GM12878 (cell line): ENCODE results near the gene RAI14. TPM values are rescaled to one million over a fixed set of nuclear protein-coding genes. Genes with fewer than 3 reads are reported as not detected.

ENCODE experiments used
- ATAC-seq: fragments of 200-7000 bp; cut with Tn5 transposase; 3 replicates; pipeline ENCODE4 v1.9.1; 2020; ENCODE audit warnings: mild to moderate bottlenecking, moderate library complexity
- BruUV-seq: library from RNA; stranded (reverse); fragments of 400-500 nt; replicated peaks from 2 replicates; lab custom pipeline; 2021; lab: Mats Ljungman, UMichigan
- CTCF ChIA-PET: fragments of 300-600 bp; sonication (Branson Sonifier 250); formaldehyde crosslinking; extraction: SDS; loops from one replicate; lab custom pipeline; 2021; ENCODE audit warnings: inconsistent platforms; lab: Yijun Ruan, JAX
- POLR2A ChIA-PET: fragments of 350-600 bp; formaldehyde crosslinking; extraction: SDS; loops from one replicate; lab custom pipeline; 2021; ENCODE audit warnings: inconsistent platforms; lab: Charles Lee
- RAD21 ChIA-PET: fragments of 300-600 bp; sonication (Branson Sonifier 250); formaldehyde crosslinking; loops from one replicate; lab custom pipeline; 2023; ENCODE audit warnings: antibody characterized with exemption; ENCODE audit not compliant: unreplicated experiment; lab: Charles Lee
- SMC1A ChIA-PET: fragments of 300-600 bp; sonication (Branson Sonifier 250); formaldehyde crosslinking; loops from one replicate; lab custom pipeline; 2023; ENCODE audit not compliant: unreplicated experiment, uncharacterized antibody; lab: Charles Lee
- DNase-seq: peaks from one replicate; pipeline ENCODE4 v3.0.0-alpha.2; 2011; ENCODE audit warnings: low read depth, low spot score
- FAIRE-seq: peaks from 3 replicates; lab custom pipeline; 2011; peaks lifted over from hg19 to GRCh38; lab: Jason Lieb, UNC
- H2AFZ ChIP-seq: 2 replicates; pipeline ENCODE4 v1.6.0; 2011; ENCODE audit warnings: low read depth, low read length, control low read depth; ENCODE audit not compliant: control insufficient read depth
- H3K27ac ChIP-seq: 2 replicates; pipeline ENCODE4 v1.5.1; 2011; ENCODE audit warnings: control low read depth; ENCODE audit not compliant: control insufficient read depth, insufficient read depth
- H3K27me3 ChIP-seq, 2 experiments: replicated peaks in 1 of 2; 2 replicates each; pipeline versions ENCODE4 v1.6.0 to v1.6.1; 2011; ENCODE audit warnings: low read length in 1 of 2; ENCODE audit not compliant: control insufficient read depth in 2 of 2, insufficient read depth in 2 of 2
- H3K36me3 ChIP-seq, 2 experiments: 2 replicates each; pipeline ENCODE4 v1.5.1; 2011; ENCODE audit warnings: low read length in 1 of 2; ENCODE audit not compliant: control insufficient read depth in 2 of 2, insufficient read depth in 2 of 2
- H3K4me1 ChIP-seq: 2 replicates; pipeline ENCODE4 v1.6.1; 2011; ENCODE audit warnings: mild to moderate bottlenecking, low read length, moderate library complexity, mixed read lengths; ENCODE audit not compliant: control insufficient read depth, insufficient read depth
- H3K4me2 ChIP-seq: 2 replicates; pipeline ENCODE4 v1.6.0; 2011; ENCODE audit warnings: control low read depth; ENCODE audit not compliant: control insufficient read depth, insufficient read depth
- H3K4me3 ChIP-seq: fragments of 200-600 bp; sonication (generic); 2 replicates; pipeline ENCODE4 v1.5.1; 2016
- H3K79me2 ChIP-seq: 2 replicates; pipeline ENCODE4 v1.6.0; 2011; ENCODE audit warnings: low read length; ENCODE audit not compliant: control insufficient read depth, insufficient read depth
- H3K9ac ChIP-seq: 2 replicates; pipeline ENCODE4 v1.8.0; 2011; ENCODE audit warnings: low read length, control low read depth, mixed read lengths; ENCODE audit not compliant: control insufficient read depth, insufficient read depth
- H3K9me3 ChIP-seq: replicated peaks from 3 replicates; pipeline ENCODE4 v1.5.1; 2011; ENCODE audit warnings: mild to moderate bottlenecking, low read length; ENCODE audit not compliant: control insufficient read depth, insufficient read depth
- H4K20me1 ChIP-seq: 2 replicates; pipeline ENCODE4 v1.6.0; 2011; ENCODE audit not compliant: control insufficient read depth, insufficient read depth
- HDAC2 ChIP-seq: fragments of 200-600 bp; sonication (generic); IDR thresholded peaks from 2 replicates; pipeline ENCODE4 v1.6.1; 2017
- HDAC6 ChIP-seq: fragments of 200-600 bp; sonication (generic); IDR thresholded peaks from one replicate; pipeline ENCODE4 v1.8.0; 2017; ENCODE audit warnings: antibody characterized with exemption; ENCODE audit not compliant: unreplicated experiment
- NRF1 ChIP-seq: conservative IDR thresholded peaks from 2 replicates; pipeline ENCODE4 v1.6.1; 2011; ENCODE audit warnings: mild to moderate bottlenecking, low read depth, low read length, improper control_type of control experiment
- WGBS: methylation state at CpG from one replicate; pipeline ENCODE4 v1.1.6; 2016; ENCODE audit warnings: low lambda C conversion rate; ENCODE audit not compliant: insufficient replicate concordance, insufficient coverage; ENCODE audit errors: missing lambda C conversion rate; 5-methylcytosine and 5-hydroxymethylcytosine counted together
- in situ Hi-C: fragments of 300-500 bp; cut with MboI; formaldehyde crosslinking; loops from 9 replicates; pipeline ENCODE4 v1.14.3; 2018; ENCODE audit warnings: mixed read lengths
- intact Hi-C: fragments of 100-400 bp; cut with micrococcal nuclease; formaldehyde crosslinking; loops from one replicate; pipeline ENCODE4 v1.14.2; 2022; ENCODE audit not compliant: unreplicated experiment
- polyA plus RNA-seq, 11 experiments: library from polyadenylated mRNA; depleted of rRNA in 4 of 11; unstranded in 6 of 11; stranded (reverse) in 5 of 11; fragments of >200 nt; fragmentation: Nextera tagmentation in 4 of 11; fragmentation: Illumina TruSeq in 1 of 11; extraction: Ambion mirVana in 4 of 11; extraction: Trizol in 1 of 11; gene quantifications; 1 replicate in 1 of 11; 2 replicates in 10 of 11; pipeline versions ENCODE4 v1.2.1 to v1.2.3, GENCODE V29; 2011 to 2016; ENCODE audit warnings: inconsistent platforms in 2 of 11, missing spikeins in 2 of 11, low read depth in 1 of 11
- total RNA-seq, 4 experiments: library from RNA; depleted of rRNA in 3 of 4; stranded (reverse); fragments of >200 nt in 3 of 4; fragmentation: Illumina TruSeq in 1 of 4; extraction: Trizol in 1 of 4; gene quantifications; 2 replicates each; pipeline versions ENCODE4 v1.2.1 to v1.2.3, GENCODE V29; 2013 to 2021
- TF ChIP-seq, protein P1 (sequence below): IDR thresholded peaks from 2 replicates; pipeline ENCODE4 v1.6.1; 2012; ENCODE audit warnings: improper control_type of control experiment, low read depth, low read length; ENCODE audit not compliant: insufficient replicate concordance
- TF ChIP-seq, protein P2 (sequence below): fragments of 450-650 bp; IDR thresholded peaks from 2 replicates; pipeline ENCODE4 v1.6.1; 2017; ENCODE audit warnings: borderline replicate concordance
- TF ChIP-seq, protein P3 (sequence below): fragments of 450-650 bp; IDR thresholded peaks from 2 replicates; pipeline ENCODE4 v1.6.1; 2017; ENCODE audit warnings: low read depth, mild to moderate bottlenecking, moderate library complexity

The RAI14 gene
- total and polyA plus RNA-seq, 10 of the 15 experiments (the other 5 are each of a cell fraction or from before 2014, with no cell fraction given): 0.18 to 4.6 (median 1.9) TPM

DNA sequence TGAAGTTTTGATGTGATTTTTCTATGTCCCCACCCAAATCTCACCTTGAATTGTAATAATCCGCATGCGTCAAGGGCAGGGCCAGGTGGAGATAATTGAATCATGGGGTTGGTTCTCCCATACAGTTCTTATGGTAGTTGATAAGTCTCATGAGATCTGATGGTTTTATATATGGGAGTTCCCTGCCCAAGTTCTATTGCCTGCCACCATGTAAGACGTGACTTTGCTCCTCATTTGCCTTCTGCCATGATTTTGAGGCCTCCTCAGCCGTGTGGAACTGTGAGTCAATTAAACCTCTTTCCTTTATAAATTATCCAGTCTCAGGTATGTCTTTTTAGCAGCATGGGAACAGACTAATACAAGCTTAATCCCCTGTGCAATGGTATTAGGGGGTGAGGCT lies 25.5 kb upstream of the RAI14 start (continued):
- TF ChIP-seq, protein P1, sequence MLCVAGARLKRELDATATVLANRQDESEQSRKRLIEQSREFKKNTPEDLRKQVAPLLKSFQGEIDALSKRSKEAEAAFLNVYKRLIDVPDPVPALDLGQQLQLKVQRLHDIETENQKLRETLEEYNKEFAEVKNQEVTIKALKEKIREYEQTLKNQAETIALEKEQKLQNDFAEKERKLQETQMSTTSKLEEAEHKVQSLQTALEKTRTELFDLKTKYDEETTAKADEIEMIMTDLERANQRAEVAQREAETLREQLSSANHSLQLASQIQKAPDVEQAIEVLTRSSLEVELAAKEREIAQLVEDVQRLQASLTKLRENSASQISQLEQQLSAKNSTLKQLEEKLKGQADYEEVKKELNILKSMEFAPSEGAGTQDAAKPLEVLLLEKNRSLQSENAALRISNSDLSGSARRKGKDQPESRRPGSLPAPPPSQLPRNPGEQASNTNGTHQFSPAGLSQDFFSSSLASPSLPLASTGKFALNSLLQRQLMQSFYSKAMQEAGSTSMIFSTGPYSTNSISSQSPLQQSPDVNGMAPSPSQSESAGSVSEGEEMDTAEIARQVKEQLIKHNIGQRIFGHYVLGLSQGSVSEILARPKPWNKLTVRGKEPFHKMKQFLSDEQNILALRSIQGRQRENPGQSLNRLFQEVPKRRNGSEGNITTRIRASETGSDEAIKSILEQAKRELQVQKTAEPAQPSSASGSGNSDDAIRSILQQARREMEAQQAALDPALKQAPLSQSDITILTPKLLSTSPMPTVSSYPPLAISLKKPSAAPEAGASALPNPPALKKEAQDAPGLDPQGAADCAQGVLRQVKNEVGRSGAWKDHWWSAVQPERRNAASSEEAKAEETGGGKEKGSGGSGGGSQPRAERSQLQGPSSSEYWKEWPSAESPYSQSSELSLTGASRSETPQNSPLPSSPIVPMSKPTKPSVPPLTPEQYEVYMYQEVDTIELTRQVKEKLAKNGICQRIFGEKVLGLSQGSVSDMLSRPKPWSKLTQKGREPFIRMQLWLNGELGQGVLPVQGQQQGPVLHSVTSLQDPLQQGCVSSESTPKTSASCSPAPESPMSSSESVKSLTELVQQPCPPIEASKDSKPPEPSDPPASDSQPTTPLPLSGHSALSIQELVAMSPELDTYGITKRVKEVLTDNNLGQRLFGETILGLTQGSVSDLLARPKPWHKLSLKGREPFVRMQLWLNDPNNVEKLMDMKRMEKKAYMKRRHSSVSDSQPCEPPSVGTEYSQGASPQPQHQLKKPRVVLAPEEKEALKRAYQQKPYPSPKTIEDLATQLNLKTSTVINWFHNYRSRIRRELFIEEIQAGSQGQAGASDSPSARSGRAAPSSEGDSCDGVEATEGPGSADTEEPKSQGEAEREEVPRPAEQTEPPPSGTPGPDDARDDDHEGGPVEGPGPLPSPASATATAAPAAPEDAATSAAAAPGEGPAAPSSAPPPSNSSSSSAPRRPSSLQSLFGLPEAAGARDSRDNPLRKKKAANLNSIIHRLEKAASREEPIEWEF: no peak
- no peak for TF ChIP-seq HDAC2
- TF ChIP-seq, protein P2, sequence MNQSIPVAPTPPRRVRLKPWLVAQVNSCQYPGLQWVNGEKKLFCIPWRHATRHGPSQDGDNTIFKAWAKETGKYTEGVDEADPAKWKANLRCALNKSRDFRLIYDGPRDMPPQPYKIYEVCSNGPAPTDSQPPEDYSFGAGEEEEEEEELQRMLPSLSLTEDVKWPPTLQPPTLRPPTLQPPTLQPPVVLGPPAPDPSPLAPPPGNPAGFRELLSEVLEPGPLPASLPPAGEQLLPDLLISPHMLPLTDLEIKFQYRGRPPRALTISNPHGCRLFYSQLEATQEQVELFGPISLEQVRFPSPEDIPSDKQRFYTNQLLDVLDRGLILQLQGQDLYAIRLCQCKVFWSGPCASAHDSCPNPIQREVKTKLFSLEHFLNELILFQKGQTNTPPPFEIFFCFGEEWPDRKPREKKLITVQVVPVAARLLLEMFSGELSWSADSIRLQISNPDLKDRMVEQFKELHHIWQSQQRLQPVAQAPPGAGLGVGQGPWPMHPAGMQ: no peak

DNA sequence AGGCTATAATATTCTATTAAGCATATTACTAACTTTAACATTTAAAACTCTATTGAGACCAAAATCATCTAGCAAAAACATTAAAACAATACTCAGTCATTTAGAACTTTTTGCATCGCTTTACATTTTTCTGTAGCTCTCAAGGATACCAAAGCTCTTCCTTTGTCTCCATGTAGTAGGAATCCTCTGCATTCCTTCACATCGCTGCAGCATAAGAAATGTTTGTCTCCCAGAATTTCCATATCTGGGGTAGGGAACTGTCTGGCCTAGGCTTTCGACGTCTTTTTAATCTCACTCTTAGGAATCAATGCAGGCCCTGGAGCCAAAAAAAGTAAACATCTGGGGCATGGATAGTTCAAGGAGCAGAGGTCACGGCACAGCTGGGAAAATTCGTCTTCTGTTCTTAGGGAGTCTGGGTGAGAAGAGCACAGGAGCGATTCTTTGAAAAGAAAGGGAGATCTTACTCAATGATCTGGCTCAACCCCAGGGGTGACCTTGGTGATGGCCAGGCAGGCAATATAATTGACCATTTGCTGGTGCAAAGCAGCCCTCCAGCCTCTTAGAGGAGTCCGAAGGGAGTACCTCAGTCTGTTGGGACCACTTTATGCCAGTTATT lies 23.2 kb upstream of the RAI14 start:
- no peak for ATAC-seq
- Histone ChIP-seq H3K27ac (no peak overlapping the region), H3K27me3 (no peaks in the 10 kb centered on the region), H3K36me3 (no peaks in the 10 kb centered on the region), H3K4me3 (no peak overlapping the region), H3K9me3 (no peaks in the 10 kb centered on the region; the same call in 2 of the 3 replicates), H3K79me2 (no peaks in the 10 kb centered on the region), H4K20me1 (no peaks in the 10 kb centered on the region), H3K4me1 (no peaks in the 10 kb centered on the region), H3K9ac (no peak overlapping the region), H2AFZ (no peak overlapping the region), H3K4me2 (no peak overlapping the region)
- no peak for DNase-seq
- in situ Hi-C loops: no loop called here
- no peak for TF ChIP-seq NRF1
- TF ChIP-seq, protein P3, sequence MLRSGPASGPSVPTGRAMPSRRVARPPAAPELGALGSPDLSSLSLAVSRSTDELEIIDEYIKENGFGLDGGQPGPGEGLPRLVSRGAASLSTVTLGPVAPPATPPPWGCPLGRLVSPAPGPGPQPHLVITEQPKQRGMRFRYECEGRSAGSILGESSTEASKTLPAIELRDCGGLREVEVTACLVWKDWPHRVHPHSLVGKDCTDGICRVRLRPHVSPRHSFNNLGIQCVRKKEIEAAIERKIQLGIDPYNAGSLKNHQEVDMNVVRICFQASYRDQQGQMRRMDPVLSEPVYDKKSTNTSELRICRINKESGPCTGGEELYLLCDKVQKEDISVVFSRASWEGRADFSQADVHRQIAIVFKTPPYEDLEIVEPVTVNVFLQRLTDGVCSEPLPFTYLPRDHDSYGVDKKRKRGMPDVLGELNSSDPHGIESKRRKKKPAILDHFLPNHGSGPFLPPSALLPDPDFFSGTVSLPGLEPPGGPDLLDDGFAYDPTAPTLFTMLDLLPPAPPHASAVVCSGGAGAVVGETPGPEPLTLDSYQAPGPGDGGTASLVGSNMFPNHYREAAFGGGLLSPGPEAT: no peak
- TF ChIP-seq HDAC6: no peak
- WGBS: 64% methylated on average over 8 of the region's 8 CpGs
- intact Hi-C loops: loop anchor here (10.0 kb wide), 1 partner anchor 148 kb away; no protein-coding TSS in a partner anchor
- POLR2A ChIA-PET: no interaction called here
- SMC1A ChIA-PET: interaction anchor here (0.6 kb wide), 1 partner anchor 14 kb away, joined by 4 read pairs; no protein-coding TSS in a partner anchor
- RAD21 ChIA-PET: no interaction called here
- FAIRE-seq: no peak
- BruUV-seq: no TSS peak
- CTCF ChIA-PET: no interaction called here
